GM03348 (cell line): ENCODE measurements around the gene CCDC12.

Source experiments
- DNase-seq: peaks from one replicate; pipeline ENCODE4 v3.0.0; 2012; ENCODE audit warnings: low spot score

CCDC12 gene

DNA sequence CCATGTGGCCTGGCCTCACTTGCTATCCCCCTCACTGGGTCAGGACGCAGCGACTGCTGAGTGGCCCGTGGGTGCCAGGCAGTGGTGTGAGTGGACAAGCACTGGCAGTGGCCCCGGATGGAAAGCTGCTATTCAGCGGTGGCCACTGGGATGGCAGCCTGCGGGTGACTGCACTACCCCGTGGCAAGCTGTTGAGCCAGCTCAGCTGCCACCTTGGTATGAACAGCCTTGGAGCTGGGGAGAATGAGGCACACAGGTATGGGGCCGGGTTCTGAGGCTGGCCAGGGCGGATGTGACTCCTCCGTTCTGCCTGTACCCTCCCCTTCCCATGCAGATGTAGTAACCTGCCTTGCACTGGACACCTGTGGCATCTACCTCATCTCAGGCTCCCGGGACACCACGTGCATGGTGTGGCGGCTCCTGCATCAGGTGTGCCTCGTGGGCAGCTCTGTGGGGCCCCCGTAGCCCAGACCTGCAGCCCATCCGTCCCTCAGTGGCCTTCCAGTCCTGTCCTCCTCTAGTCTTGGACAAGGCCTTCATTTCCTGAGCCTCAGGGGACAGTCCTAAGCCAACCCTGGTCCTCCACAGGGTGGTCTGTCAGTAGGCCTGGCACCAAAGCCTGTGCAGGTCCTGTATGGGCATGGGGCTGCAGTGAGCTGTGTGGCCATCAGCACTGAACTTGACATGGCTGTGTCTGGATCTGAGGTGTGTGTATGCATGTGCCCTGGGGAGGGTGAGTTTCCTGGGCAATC is 31.1 kb upstream of the CCDC12 start:
- DNase-seq = no peak

GRCh38 chr3:47007001-47007400 is 30.5 kb upstream of the CCDC12 start:
- no peak for DNase-seq

DNA sequence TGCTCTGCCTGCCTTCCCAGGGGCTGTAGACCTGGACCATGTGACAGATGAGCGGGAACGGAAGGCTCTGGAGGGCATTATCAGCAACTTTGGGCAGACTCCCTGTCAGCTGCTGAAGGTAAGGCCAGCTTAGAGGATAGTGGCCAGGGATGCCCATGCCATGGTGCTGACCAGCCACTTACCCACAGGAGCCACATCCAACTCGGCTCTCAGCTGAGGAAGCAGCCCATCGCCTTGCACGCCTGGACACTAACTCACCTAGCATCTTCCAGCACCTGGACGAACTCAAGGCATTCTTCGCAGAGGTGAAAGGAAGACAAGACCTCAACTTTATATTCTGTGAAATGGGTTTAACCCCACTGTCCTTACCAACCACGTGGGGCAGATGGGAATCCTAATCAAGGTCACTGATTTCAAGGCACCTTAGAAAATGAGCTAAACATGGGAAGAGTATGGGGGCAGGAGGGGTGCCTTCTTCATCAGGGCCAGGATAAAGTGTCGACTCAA is 29.7 kb upstream of the CCDC12 start:
- no peak for DNase-seq

DNA sequence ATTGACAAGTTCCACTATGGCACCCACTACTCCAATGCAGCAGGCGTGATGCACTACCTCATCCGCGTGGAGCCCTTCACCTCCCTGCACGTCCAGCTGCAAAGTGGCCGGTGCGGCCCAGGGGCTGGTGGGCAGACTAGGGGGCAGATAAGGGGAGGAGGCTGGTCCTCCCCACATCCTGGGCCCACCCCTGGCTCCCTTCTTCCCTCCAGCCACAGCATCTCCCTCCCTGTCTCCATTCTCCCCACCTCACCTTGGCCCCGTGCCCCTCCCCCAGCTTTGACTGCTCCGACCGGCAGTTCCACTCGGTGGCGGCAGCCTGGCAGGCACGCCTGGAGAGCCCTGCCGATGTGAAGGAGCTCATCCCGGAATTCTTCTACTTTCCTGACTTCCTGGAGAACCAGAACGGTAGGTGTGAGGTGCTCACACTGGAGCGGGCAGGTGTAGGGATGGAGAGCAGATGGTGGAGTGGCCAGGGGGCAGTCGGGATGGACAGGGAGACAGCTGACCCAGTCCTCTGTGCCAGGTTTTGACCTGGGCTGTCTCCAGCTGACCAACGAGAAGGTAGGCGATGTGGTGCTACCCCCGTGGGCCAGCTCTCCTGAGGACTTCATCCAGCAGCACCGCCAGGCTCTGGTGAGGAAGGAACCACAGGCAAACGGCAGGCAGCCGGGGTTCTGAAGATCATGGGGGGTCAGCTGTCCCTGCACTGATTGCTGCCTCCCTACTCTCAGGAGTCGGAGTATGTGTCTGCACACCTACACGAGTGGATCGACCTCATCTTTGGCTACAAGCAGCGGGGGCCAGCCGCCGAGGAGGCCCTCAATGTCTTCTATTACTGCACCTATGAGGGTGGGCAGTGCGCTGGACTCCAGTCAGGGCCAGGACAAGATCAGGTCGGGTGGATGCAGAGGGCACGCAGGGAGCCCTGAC is 28.9 kb upstream of the CCDC12 start:
- DNase-seq = no peak

DNA sequence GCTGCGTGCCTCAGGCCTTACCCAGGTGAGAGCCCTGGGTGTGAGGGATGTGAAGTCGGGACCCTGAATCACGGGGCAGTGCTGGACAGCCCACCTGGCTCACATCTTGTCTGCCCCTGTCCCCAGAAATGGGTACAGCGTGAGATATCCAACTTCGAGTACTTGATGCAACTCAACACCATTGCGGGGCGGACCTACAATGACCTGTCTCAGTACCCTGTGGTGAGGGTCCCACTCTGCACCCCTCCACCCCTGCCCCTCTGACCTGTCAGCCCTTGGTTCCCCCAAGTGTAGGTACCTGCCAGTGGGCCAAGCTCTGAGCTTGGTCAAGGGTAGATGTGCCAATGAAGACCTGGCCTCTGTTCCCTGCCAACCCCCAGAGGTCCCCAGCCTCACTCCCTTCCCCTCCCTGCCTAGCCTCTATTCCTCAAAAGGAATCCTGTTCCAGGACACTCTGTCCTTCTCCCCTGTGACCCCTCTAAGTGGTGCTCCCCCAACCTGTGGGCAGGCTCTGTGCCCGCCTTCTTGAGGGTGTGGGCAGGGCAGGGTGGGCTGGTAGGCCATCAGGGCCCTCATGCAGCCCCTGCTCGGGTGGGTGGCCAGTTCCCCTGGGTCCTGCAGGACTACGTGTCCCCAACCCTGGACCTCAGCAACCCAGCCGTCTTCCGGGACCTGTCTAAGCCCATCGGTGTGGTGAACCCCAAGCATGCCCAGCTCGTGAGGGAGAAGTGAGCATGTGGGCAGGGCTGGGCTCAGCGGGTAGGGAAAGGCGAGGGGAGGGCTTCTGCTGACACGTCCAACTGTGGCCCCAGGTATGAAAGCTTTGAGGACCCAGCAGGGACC is 28.0 kb upstream of the CCDC12 start:
- DNase-seq = no peak

DNA sequence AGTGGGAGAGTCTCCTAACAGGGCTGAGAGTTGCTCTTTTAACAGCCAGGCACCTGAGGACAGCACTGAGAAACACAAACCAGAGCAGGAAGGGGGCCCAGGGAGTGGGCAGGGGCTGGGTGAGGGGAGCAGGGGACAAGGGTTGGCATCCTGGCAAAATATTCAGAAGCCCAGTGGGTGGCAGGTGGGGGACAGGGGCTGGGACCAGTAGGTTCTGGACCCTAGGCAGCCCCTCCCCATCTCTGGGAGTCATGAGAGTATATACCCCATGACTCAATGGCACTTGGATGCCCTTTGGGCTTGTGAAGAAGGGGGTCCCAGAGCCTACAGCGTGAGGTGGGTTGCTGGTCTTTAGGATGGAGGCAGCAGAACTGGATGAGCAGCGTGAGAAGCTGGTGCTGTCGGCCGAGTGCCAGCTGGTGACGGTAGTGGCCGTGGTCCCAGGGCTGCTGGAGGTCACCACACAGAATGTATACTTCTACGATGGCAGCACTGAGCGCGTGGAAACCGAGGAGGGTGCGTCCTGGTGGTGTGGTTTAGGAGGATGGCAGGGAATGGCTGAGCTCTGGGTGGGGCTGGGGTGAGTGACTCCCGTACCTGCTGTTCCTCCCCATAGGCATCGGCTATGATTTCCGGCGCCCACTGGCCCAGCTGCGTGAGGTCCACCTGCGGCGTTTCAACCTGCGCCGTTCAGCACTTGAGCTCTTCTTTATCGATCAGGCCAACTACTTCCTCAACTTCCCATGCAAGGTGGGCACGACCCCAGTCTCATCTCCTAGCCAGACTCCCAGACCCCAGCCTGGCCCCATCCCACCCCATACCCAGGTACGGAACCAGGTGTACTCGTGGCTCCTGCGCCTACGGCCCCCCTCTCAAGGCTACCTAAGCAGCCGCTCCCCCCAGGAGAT is 27.2 kb upstream of the CCDC12 start:
- no peak for DNase-seq

DNA sequence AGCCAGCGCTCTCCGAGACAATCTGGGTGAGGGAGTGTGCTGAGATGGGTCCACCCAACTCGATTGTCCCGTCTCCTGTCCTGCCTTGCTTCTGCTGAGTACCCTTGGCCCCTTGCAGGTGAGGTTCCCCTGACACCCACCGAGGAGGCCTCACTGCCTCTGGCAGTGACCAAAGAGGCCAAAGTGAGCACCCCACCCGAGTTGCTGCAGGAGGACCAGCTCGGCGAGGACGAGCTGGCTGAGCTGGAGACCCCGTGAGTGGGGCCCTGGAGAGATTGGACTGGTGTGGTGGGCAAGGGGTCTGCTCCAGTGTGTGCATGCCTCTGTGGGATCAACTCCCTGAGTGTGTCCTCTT is 26.5 kb upstream of the CCDC12 start:
- no peak for DNase-seq

DNA sequence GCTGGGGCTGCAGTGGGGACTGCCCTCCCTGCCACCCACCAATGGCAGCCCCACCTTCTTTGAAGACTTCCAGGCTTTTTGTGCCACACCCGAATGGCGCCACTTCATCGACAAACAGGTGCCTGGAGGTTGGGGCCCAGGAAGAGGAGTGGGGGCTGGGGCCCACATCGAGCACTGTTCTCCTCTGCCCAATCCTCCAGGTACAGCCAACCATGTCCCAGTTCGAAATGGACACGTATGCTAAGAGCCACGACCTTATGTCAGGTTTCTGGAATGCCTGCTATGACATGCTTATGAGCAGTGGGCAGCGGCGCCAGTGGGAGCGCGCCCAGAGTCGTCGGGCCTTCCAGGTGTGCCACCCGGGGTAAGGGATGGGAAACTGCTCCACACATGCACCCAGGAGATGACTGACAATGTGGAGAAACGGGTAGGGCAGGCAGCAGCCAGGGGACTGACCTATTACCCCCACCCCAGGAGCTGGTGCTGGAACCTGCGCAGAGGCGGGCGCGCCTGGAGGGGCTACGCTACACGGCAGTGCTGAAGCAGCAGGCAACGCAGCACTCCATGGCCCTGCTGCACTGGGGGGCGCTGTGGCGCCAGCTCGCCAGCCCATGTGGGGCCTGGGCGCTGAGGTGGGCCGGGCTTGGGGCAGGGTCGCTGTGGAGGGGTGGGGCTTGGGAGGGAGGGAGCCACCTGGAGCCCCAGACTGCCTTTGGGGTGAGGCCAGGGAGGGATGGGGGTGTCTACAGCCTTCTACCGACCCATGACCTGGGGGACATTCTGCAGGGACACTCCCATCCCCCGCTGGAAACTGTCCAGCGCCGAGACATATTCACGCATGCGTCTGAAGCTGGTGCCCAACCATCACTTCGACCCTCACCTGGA is 25.9 kb upstream of the CCDC12 start:
- DNase-seq = no peak

GRCh38 chr3:47001731-47002170 is 25.2 kb upstream of the CCDC12 start:
- DNase-seq = no peak

DNA sequence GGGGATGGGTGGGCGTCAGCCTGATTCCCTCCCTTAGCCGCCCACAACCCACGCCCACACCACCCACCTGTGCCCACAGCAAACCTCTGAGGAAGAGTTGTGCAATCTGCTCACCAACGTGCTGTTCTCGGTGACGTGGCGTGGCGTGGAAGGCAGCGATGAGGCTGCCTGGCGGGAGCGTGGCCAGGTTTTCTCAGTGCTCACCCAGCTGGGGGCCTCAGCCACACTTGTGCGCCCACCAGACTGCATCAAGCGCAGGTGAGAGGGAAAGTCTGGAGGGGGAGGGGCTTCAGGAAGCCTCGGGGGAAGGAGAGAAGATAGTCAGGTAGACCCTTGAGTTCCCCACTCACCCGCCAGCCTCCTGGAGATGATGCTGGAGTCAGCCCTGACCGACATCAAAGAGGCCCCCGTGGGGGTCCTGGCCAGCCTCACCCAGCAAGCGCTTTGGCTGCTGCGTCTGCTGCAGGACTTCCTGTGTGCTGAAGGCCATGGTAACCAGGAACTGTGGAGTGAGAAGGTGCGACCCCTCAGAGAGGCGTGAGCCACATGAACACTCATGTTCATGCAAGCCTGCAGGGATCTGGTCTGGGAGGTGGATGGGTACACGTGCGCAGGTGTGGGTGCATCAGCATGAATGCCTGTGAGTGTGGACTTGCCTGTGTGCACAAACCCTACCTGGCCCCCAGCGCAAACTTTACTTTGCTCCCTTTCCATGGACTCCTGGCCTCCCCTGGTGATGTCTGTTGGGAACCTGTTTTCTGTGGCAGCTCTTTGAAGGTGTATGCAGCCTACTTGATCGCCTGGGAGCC is 24.6 kb upstream of the CCDC12 start:
- DNase-seq = no peak

DNA sequence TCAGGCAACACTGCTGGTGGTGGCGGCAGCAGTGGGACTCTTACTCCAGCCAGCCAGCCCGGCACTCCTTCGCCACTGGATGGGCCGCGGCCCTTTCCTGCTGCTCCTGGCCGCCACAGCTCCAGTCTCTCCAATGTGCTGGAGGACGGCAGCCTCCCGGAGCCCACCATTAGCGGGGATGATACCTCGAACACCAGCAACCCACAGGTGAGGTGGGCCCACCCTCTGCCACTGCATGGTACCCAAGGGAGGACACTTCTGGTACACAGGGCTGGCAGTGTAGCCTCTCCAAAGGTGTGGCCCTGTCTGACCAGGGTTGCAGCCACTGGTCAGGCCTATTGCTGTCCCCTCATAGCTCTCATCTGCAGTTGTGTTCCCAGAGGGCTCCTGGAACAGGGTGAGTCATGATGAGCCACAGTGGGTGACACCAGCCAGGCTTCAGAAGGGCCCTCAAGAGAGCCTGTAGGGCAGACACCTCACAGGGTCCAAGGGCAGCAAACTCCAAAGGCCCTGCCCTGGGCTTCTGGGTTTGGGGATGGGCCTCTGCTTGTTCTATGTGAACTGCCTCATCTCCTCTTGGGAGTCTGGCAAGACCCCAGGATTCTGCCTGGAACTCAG is 23.8 kb upstream of the CCDC12 start:
- peak; percentile 30 for DNase-seq

DNA sequence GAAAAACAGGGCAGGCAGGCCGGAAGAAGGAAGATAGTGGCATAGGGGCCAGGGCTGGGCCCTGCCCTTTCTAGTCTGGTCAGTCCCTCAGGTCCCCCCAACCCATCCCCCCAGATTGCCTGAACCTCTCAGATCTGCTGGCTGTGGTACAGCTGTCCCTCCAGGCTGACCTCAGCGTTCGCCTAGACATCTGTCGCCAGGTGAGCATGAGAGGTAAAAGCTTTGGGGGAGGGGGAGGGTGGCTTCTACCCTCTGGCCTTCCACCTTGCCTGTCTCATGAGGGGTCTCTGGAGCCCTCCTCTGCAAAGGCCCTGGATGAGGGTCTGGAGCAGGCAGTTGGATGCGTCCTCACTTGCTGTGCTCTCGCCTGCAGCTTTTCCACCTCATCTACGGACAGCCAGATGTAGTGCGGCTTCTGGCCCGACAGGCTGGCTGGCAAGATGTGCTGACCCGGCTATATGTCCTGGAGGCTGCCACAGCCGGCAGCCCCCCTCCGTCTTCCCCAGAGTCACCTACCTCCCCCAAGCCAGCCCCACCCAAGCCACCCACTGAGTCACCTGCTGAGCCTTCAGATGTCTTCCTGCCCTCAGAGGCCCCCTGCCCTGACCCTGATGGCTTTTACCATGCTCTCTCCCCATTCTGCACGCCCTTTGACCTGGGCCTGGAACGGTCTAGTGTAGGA is 23.1 kb upstream of the CCDC12 start:
- DNase-seq = no peak

GRCh38 chr3:46998852-46999515 is 22.4 kb upstream of the CCDC12 start:
- no peak for DNase-seq

- DNase-seq = peak; percentile 56
Measured at GRCh38 chr3:46998121-46998851, 21.7 kb upstream of the CCDC12 start.

- DNase-seq = no peak
Measured at GRCh38 chr3:46997453-46998091, 21.0 kb upstream of the CCDC12 start.

- DNase-seq = no peak
Measured at GRCh38 chr3:46996689-46997452, 20.3 kb upstream of the CCDC12 start.
